ENCODE data around the gene DENND1A. TPM values are rescaled to one million over a fixed set of nuclear protein-coding genes. Genes with fewer than 3 reads are reported as not detected.
A peak's percentile ranks its signal among the peaks of the same experiment; 100 is the strongest.
"Not testable (repeated sequence)": the region's sequence is repeated elsewhere in the genome, so short reads cannot be mapped to it uniquely, and the experiment has no call there.

DENND1A gene
- total RNA-seq, 2 experiments from 2014 or later, result 23.7 to 29.5 TPM

GRCh38 chr9:123911024-123911423 is 18.9 kb downstream of the DENND1A start:
- DNase-seq (no peak), ATAC-seq (no peak)
- H3K4me1 Mint-ChIP-seq, result peaks cover 8% of the 10 kb centered on the region
- H3K27ac Mint-ChIP-seq, result no peak overlapping the region
- CTCF ChIA-PET, result no interaction called here
- intact Hi-C loops (cut with DNase I, micrococcal nuclease), result no loop called here
- no peak overlapping the region for H3K4me3 Mint-ChIP-seq
- H3K9me3 Mint-ChIP-seq (ENCODE audit: low read depth), result no peaks in the 10 kb centered on the region
- H3K36me3 Mint-ChIP-seq (ENCODE audit: low read depth), result peaks cover 11% of the 10 kb centered on the region
- POLR2A ChIA-PET, result no interaction called here
- no peaks in the 10 kb centered on the region for H3K27me3 Mint-ChIP-seq

GRCh38 chr9:123909192-123909591 is 20.7 kb downstream of the DENND1A start:
- CTCF ChIA-PET; H3K4me1 Mint-ChIP-seq; H3K9me3 Mint-ChIP-seq (ENCODE audit: low read depth); H3K27ac Mint-ChIP-seq; H3K4me3 Mint-ChIP-seq; DNase-seq; POLR2A ChIA-PET; ATAC-seq; H3K27me3 Mint-ChIP-seq; intact Hi-C loops (cut with DNase I, micrococcal nuclease): not testable (repeated sequence)
- peaks cover 14% of the 10 kb centered on the region for H3K36me3 Mint-ChIP-seq (ENCODE audit: low read depth)

- ATAC-seq; H3K27ac Mint-ChIP-seq; intact Hi-C loops (cut with DNase I, micrococcal nuclease); DNase-seq; H3K27me3 Mint-ChIP-seq; H3K4me3 Mint-ChIP-seq; H3K4me1 Mint-ChIP-seq; H3K9me3 Mint-ChIP-seq (ENCODE audit: low read depth); POLR2A ChIA-PET; CTCF ChIA-PET: not testable (repeated sequence)
- peaks cover 21% of the 10 kb centered on the region for H3K36me3 Mint-ChIP-seq (ENCODE audit: low read depth)
These were observed 26.4 kb downstream of the DENND1A start for GRCh38 chr9:123903550-123903949.

GRCh38 chr9:123894822-123895221 is 35.1 kb downstream of the DENND1A start:
- ATAC-seq (no peak), DNase-seq (no peak)
- no peaks in the 10 kb centered on the region for H3K9me3 Mint-ChIP-seq (ENCODE audit: low read depth)
- H3K4me1 Mint-ChIP-seq, result peaks cover 12% of the 10 kb centered on the region
- H3K27me3 Mint-ChIP-seq, result no peaks in the 10 kb centered on the region
- intact Hi-C loops (cut with DNase I, micrococcal nuclease), result no loop called here
- POLR2A ChIA-PET, result no interaction called here
- H3K36me3 Mint-ChIP-seq (ENCODE audit: low read depth), result peaks cover 4% of the 10 kb centered on the region
- CTCF ChIA-PET, result no interaction called here
- no peak overlapping the region for H3K27ac Mint-ChIP-seq
- no peak overlapping the region for H3K4me3 Mint-ChIP-seq

GRCh38 chr9:123893831-123894460 is 36.0 kb downstream of the DENND1A start:
- POLR2A ChIA-PET, result no interaction called here
- Mint-ChIP-seq H3K36me3 (ENCODE audit: low read depth) (peaks cover 4% of the 10 kb centered on the region), H3K27me3 (no peaks in the 10 kb centered on the region), H3K4me1 (peaks cover 10% of the 10 kb centered on the region), H3K9me3 (ENCODE audit: low read depth) (no peaks in the 10 kb centered on the region), H3K4me3 (no peak overlapping the region), H3K27ac (no peak overlapping the region)
- intact Hi-C loops (cut with DNase I, micrococcal nuclease), result no loop called here
- DNase-seq, result no peak
- CTCF ChIA-PET, result no interaction called here
- no peak for ATAC-seq

- intact Hi-C loops (cut with DNase I, micrococcal nuclease), result no loop called here
- H3K9me3 Mint-ChIP-seq (ENCODE audit: low read depth), result no peaks in the 10 kb centered on the region
- no peak overlapping the region for H3K27ac Mint-ChIP-seq
- no peaks in the 10 kb centered on the region for H3K27me3 Mint-ChIP-seq
- H3K4me1 Mint-ChIP-seq, result peaks cover 8% of the 10 kb centered on the region
- peaks cover 9% of the 10 kb centered on the region for H3K36me3 Mint-ChIP-seq (ENCODE audit: low read depth)
- H3K4me3 Mint-ChIP-seq, result no peak overlapping the region
- ChIA-PET CTCF (interaction anchor here (0.7 kb wide), 1 partner anchor 327 kb away, joined by 3 read pairs; no protein-coding TSS in a partner anchor), POLR2A (no interaction called here)
- no peak for ATAC-seq
- no peak for DNase-seq
These were observed 36.8 kb downstream of the DENND1A start for GRCh38 chr9:123893115-123893514.

GRCh38 chr9:123887837-123888236 is 42.1 kb downstream of the DENND1A start:
- no peaks in the 10 kb centered on the region for H3K27me3 Mint-ChIP-seq
- H3K27ac Mint-ChIP-seq, result no peak overlapping the region
- H3K4me1 Mint-ChIP-seq, result no peaks in the 10 kb centered on the region
- no peak for DNase-seq
- H3K9me3 Mint-ChIP-seq (ENCODE audit: low read depth), result no peaks in the 10 kb centered on the region
- H3K36me3 Mint-ChIP-seq (ENCODE audit: low read depth), result peaks cover 13% of the 10 kb centered on the region
- POLR2A ChIA-PET, result no interaction called here
- ATAC-seq, result no peak
- intact Hi-C loops (cut with DNase I, micrococcal nuclease), result loop anchor here in 1 of 2 experiments (5.0 kb wide), 1 partner anchor 51 kb away; no protein-coding TSS in a partner anchor
- H3K4me3 Mint-ChIP-seq, result no peak overlapping the region
- CTCF ChIA-PET, result interaction anchor here (1.0 kb wide), 1 partner anchor 9 kb away, joined by 3 read pairs; no protein-coding TSS in a partner anchor

- H3K36me3 Mint-ChIP-seq (ENCODE audit: low read depth), result peaks cover 11% of the 10 kb centered on the region
- ATAC-seq; POLR2A ChIA-PET; H3K4me3 Mint-ChIP-seq; H3K27ac Mint-ChIP-seq; DNase-seq; H3K9me3 Mint-ChIP-seq (ENCODE audit: low read depth); H3K27me3 Mint-ChIP-seq: not testable (repeated sequence)
- CTCF ChIA-PET, result interaction anchor here (0.8 kb wide), 1 partner anchor 41 kb away, joined by 3 read pairs; no protein-coding TSS in a partner anchor
- H3K4me1 Mint-ChIP-seq, result peaks cover 11% of the 10 kb centered on the region
- intact Hi-C loops (cut with DNase I, micrococcal nuclease), result loop anchor here in 1 of 2 experiments (5.0 kb wide), 1 partner anchor 49 kb away; no protein-coding TSS in a partner anchor
These were observed 44.1 kb downstream of the DENND1A start for GRCh38 chr9:123885834-123886233.

- Mint-ChIP-seq H3K27me3 (no peaks in the 10 kb centered on the region), H3K4me3 (no peak overlapping the region), H3K4me1 (peaks cover 11% of the 10 kb centered on the region), H3K36me3 (ENCODE audit: low read depth) (peaks cover 17% of the 10 kb centered on the region), H3K9me3 (ENCODE audit: low read depth) (no peaks in the 10 kb centered on the region), H3K27ac (no peak overlapping the region)
- POLR2A ChIA-PET, result no interaction called here
- CTCF ChIA-PET, result interaction anchor here (0.9 to 1.1 kb wide), 2 partner anchors 13 to 215 kb away, joined by 3 read pairs; no protein-coding TSS in a partner anchor
- peak; percentile 55 for ATAC-seq
- no peak for DNase-seq
- intact Hi-C loops (cut with DNase I, micrococcal nuclease), result no loop called here
These were observed 46.3 kb downstream of the DENND1A start for GRCh38 chr9:123883634-123884033.

- H3K27ac Mint-ChIP-seq, result no peak overlapping the region
- DNase-seq (no peak), ATAC-seq (no peak)
- H3K36me3 Mint-ChIP-seq (ENCODE audit: low read depth), result peaks cover 10% of the 10 kb centered on the region
- ChIA-PET POLR2A (no interaction called here), CTCF (no interaction called here)
- no peaks in the 10 kb centered on the region for H3K27me3 Mint-ChIP-seq
- no peak overlapping the region for H3K4me3 Mint-ChIP-seq
- peaks cover 11% of the 10 kb centered on the region for H3K4me1 Mint-ChIP-seq
- intact Hi-C loops (cut with DNase I, micrococcal nuclease), result no loop called here
- H3K9me3 Mint-ChIP-seq (ENCODE audit: low read depth), result no peaks in the 10 kb centered on the region
These were observed 48.3 kb downstream of the DENND1A start for GRCh38 chr9:123881604-123882003.

- intact Hi-C loops (cut with DNase I, micrococcal nuclease), result no loop called here
- Mint-ChIP-seq H3K9me3 (ENCODE audit: low read depth) (no peaks in the 10 kb centered on the region), H3K27me3 (no peaks in the 10 kb centered on the region), H3K4me1 (peaks cover 11% of the 10 kb centered on the region), H3K27ac (no peak overlapping the region), H3K36me3 (ENCODE audit: low read depth) (peaks cover 14% of the 10 kb centered on the region), H3K4me3 (no peak overlapping the region)
- ATAC-seq (no peak), DNase-seq (no peak)
- POLR2A ChIA-PET, result no interaction called here
- CTCF ChIA-PET, result no interaction called here
These were observed 49.5 kb downstream of the DENND1A start for GRCh38 chr9:123880420-123880819.

- Mint-ChIP-seq H3K4me3 (no peak overlapping the region), H3K27ac (no peak overlapping the region), H3K9me3 (ENCODE audit: low read depth) (no peaks in the 10 kb centered on the region), H3K36me3 (ENCODE audit: low read depth) (peaks cover 14% of the 10 kb centered on the region), H3K27me3 (no peaks in the 10 kb centered on the region), H3K4me1 (peaks cover 5% of the 10 kb centered on the region)
- DNase-seq (no peak), ATAC-seq (no peak)
- POLR2A ChIA-PET, result no interaction called here
- intact Hi-C loops (cut with DNase I, micrococcal nuclease), result no loop called here
- CTCF ChIA-PET, result no interaction called here
These were observed 53.2 kb downstream of the DENND1A start for GRCh38 chr9:123876750-123877149.

Data from activated CD4-positive, alpha-beta T cell treated with anti-CD3 and anti-CD28 coated beads for 36 hours (primary cell).